Fibroblast of skin of abdomen (primary cell): ENCODE results near the gene INMT. TPM values are rescaled to one million over a fixed set of nuclear protein-coding genes. Genes with fewer than 3 reads are reported as not detected.
A peak's percentile ranks its signal among the peaks of the same experiment; 100 is the strongest.
"Not testable (repeated sequence)": the region's sequence is repeated elsewhere in the genome, so short reads cannot be mapped to it uniquely, and the experiment has no call there.

Source experiments
- DNase-seq: peaks from one replicate; pipeline ENCODE4 v3.0.0-alpha.2; 2013
- polyA plus RNA-seq, 2 experiments: library from polyadenylated mRNA; unstranded; fragments of 120-200 nt; gene quantifications; one replicate each; pipeline ENCODE4 v1.2.1, GENCODE V29; 2013; ENCODE audit not compliant: insufficient read length in 2 of 2

Gene INMT
- 0.24 TPM for polyA plus RNA-seq (2013, experiment 1 of 2; ENCODE audit: insufficient read length)
- 0.27 TPM for polyA plus RNA-seq (2013, experiment 2 of 2; ENCODE audit: insufficient read length)

- DNase-seq, result no peak
These were observed at the start of gene INMT for GRCh38 chr7:30751696-30752273. Gene INMT, plus strand, starts transcription at chr7:30752135. Its CDS starts 16 bp downstream, at chr7:30752151.

DNA sequence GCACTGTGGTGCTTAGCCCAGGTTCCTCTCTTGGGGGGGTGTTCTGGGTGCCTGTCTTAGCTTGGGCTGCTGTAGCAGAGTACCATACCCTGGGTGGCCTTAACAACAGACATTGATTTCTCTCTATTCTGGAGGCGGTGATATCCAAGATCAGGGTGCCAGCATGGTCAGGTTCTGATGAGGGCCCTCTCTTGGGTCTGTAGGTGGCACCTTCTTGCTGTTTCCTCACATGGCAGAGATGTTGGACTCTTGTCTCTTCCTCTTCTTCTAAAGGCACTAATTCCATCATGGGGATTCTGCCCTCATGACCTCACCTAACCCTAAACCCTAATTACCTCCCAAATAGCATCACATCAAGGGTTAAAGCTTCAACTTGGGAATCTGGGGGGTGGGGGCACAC is 49.7 kb upstream of the INMT start:
- DNase-seq, result no peak

GRCh38 chr7:30703756-30704155 is 48.2 kb upstream of the INMT start:
- no peak for DNase-seq

GRCh38 chr7:30705008-30705407 is 46.9 kb upstream of the INMT start:
- no peak for DNase-seq

DNA sequence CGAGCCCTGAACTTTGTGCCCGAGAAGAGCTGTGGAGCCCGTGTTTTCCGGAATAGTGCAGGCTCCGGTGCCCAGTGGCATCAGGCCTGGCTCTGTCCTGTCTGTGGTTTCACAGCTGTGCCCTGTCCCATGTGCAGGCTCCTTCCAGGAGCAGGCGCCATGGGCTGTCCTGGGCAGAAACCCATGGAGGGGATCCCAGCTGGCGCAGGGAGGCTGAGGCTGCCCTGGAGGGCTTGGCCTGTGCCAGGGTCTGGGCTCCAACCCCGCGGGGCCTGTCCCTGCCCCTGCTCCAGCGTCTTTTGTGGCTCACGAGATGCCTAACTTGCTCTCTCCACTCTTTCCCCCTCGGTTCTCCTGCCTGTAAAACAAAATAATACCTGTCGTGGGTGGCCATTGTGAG is 46.3 kb upstream of the INMT start:
- no peak for DNase-seq

- no peak for DNase-seq
These were observed 45.6 kb upstream of the INMT start for GRCh38 chr7:30706316-30706715.

- no peak for DNase-seq
These were observed 45.0 kb upstream of the INMT start for GRCh38 chr7:30706908-30707307.

DNA sequence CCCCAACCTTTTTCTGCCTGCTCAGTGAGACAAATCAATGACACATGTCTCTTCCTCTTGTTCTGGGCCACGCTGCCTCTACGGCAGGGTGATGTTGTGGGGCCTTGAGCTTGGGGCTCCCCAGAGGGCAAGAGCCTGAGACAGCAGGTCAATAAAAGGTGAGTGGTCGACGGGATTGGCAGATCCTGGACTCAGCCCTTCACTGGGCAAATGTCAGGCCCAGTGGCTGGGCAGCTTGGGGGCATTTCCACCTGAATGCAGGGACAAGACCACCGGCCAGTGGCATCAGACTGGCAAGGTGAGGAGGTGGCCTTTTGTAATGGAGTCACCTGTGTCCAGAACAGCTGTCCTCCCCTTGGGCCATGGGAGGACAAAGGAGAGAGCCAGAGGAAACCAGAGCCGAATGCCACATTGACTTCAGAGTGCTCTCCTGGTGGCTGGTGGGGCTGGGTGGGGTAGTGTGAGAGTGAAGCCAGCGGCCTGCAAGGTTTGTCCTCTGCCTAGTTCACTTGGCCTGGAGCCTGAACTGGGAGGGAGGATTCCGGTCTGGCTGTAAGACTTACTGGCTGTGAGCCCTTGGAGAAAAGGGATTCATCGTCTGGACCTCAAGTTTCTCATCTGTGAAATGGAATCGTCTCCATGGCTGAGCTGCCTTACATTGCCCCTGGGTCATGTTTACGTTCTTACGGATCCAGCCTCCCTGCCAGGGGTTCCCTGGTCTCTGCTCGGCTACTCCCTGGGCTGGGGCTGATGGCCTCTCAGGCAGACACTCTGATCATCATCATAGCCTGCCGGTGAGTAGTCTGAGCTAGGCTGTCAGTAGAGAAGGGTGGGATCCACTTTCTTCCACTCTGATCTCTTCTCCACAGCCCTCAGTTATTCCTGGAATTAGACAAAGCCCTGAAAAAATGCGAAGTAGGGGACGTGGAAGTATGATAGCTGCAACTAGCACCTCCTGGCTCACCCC is 44.3 kb upstream of the INMT start:
- DNase-seq, result no peak

DNA sequence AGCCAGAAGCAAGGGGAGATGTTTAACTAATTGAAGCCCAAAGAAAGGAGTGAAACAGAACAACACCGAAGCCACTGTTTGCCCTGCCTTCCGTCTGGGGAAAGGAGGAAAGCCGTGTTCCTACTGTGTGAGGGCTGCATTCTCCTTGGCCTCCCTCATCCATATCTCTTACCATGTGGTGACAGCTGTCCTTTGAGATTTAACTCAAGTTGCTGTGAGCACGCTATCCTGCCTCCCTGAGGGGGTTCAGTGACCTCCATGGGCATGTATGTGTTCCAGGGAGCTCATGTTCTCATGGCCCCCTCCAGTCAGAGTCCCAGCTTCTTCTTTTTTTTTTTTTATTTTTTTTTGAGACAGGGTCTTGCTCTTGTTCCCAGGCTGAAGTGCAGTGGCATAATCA is 43.5 kb upstream of the INMT start:
- DNase-seq, result no peak

GRCh38 chr7:30708983-30709382 is 43.0 kb upstream of the INMT start:
- peak; percentile 7 for DNase-seq

DNA sequence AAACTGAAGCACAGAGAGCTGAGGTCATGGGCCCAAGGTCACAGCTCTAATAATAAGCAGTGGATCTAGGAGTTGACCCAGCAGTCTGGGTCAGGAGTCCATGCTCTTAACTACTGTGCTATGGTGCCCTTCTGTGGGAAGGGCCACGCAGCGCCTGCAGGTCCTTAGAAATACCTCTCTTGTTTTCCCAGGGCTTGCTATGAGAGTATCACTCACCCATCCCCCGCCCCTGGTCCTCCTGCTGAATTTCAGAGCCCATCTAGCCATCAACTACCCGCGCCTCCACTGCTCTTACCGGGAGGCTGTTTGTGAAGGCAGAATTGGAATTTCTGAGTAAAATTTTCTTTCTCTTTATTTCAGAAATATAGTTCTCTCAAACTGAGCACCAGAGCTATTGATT is 42.4 kb upstream of the INMT start:
- DNase-seq, result no peak

DNA sequence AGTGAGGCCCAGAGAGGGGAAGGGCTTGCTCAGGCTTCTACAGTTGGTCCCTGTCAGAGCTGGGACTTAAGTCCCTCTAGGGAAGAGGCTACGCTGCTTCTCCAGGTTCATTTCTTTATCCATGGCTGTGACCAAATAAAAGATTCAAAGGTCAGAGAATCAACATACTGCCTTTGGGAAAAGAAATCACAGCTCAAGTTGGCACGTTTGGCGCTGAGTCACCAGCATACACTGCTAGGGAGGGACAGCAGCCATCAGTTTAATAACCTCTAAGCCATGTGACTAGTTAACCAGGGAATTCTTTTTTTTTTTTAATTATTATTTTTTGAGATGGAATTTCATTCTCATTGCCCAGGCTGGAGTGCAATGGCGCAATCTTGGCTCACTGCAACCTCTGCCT is 41.3 kb upstream of the INMT start:
- DNase-seq, result no peak

DNA sequence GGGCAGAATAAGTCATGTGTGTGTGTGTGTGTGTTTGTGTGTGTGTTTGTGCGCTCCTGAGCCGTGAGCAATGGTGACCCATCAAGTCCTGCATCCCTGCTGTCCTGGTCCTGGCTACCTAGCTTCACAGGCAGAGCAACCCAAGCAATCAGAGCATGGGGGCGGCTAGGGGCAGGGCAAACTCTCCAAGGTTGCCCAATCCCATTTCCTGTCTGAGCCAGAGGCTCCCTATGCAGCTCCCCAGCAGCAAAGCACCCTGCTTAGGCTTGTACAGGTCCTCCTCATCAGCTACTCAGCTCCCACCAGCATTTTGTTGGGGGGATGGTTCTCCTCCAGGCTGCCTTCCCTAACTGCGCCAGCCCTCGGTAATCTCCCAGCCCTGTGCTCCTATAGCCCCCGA is 38.5 kb upstream of the INMT start:
- DNase-seq, result no peak

GRCh38 chr7:30714129-30714528 is 37.8 kb upstream of the INMT start:
- no peak for DNase-seq

DNA sequence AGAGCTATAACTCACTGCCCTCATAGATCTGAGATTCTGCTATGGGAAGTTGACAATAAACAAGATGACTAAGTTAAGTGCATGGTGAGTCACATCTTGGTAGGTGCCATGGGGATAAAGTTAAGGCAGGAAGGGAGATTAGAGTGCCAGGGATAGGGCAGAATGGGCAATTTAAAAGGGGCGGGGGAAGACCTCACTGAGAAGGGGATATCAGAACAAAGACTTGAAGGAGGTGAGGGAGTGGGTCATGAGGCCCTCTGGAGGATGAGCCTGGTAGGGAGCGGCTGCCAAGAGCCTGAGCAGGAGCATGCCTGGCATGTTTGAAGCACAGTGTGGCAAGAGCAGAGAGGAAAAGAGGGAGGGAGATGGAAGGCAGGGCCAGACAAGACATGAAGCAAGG is 34.8 kb upstream of the INMT start:
- DNase-seq, result no peak

DNA sequence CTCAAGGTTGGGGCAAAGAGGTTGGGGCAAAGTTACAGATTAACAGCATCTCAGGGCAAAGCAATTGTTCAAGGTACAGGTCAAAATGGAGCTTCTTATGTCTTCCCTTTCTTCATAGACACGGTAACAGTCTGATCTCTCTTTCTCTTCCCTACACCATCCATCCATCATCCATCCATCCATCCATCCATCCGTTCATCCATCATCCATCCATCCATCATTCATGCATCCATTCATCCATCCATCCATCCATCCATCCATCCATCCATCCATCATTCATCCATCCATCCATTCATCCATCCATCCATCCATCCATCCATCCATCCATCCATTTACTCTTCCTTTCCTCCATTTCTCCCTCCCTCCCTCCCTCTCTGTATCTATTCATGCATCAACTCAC is 32.5 kb upstream of the INMT start:
- DNase-seq, result not testable (repeated sequence)

GRCh38 chr7:30721211-30721610 is 30.7 kb upstream of the INMT start:
- no peak for DNase-seq

GRCh38 chr7:30722187-30722586 is 29.7 kb upstream of the INMT start:
- no peak for DNase-seq

DNA sequence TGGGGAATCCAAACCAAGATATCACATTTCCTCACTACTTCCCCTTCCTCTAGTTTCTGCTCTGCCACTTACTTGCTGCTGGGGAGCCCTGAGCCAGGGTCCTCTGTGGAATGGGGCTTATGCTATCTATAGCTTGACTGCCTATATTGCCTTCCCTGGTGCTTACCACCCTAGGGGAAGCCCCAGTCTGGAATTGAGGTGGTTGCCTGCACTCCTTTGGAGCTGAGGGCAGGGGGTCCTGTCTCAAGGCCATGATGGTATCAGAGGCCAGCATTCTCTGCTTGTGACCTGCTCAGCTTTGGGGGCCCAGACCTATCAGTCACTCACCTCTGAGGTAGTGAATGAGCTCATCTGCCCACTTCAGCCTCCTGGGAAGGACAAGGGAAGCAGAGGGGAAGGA is 29.3 kb upstream of the INMT start:
- DNase-seq, result no peak

DNA sequence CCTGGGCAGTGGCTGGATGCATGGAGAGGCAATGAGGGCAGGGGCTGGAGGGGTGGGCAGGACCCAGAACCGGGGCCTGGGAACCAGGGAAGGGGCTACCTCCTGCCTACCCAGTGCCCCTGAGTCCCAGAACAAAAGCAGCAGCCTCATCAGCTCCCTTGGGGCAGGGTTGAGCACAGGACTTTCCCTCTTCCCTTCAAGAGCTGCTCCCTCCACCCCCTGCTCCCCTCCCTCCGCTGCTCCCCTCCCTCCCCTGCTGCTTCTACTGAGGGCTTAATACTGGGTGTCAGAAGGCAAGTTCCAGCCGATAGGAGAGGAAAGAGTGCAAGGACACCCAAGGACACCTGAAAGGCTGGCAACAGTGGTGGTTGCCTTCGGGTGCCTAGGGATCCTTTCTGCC is 28.2 kb upstream of the INMT start:
- no peak for DNase-seq

DNA sequence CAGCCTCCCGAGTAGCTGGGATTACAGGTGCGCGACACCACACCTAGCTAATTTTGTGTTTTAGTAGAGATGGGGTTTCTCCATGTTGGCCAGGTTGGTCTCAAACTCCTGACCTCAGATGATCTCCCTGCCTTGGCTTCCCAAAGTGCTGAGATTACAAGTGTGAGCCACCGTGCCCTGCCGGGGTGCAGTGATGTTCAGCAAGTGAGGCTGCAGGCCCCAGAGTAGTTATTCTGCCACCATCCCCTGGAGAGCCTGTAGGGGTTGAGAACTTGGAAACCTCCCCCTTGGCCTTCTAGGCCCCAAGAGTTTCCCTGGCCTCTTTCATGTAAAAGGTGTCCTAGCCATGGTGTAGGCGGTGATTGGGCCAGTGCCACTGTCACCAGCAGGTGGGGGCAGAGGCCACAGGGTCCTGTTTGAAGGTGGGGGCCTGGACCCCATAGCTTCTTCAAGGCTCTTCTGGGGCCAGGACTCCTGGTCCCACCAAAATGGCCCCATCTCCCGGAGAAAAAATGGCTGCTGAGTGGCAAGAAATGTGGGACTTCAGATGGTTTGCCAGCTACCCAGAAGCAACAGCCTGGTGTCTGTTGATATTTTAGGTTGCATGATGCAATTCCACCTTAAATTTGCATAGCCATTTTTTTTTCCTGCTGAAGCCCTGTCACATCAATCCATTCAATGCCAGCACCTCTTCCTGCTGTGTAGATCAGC is 25.5 kb upstream of the INMT start:
- DNase-seq, result no peak

DNA sequence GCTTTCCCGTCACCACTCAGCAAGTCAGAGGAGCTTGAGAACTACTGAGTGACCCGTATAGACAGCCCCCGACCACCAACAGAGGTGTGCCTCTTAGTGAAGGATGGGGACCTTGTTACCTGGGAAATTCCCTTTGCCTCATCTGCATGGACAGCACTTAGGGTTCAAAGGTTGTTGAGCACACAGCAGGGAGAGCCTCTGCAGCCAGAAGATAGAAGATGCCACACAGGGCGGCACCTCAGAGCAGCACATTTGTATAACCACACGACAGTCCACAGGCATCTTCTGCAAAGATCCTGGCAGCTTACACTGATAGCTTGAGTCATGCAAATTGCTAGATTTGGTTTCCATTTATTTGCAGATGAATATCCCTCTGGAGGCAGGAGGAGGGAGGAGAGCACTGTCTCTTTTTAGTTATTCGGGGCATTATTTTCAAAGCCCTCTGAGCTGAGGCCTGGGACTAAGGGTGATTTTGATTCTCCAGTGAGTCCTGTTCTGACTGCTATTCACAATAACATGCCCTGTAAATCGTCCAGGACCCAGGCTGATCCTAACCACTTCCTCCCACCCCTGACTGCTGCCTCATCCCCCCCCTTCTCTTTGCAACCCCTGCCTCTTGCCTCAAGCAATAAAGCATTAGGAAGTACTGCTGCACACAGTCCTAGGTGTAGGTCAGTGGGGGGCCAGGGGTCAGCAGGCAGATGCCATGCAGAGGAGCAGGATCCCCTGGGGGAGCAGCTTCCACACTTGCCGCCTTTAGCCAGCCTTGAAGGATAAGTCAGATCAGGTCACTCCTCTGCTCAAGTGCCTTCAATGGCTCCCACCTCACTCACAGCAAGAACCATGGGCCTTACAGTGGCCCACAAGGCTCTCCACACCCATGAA is 24.6 kb upstream of the INMT start:
- DNase-seq, result peak; percentile 22
